ENCODE data around the gene ZNF726. TPM values are rescaled to one million over a fixed set of nuclear protein-coding genes. Genes with fewer than 3 reads are reported as not detected.
"Not testable (repeated sequence)": the region's sequence is repeated elsewhere in the genome, so short reads cannot be mapped to it uniquely, and the experiment has no call there.

The ZNF726 gene
- total and polyA plus RNA-seq, 3 experiments from 2014 or later: 1.6 to 13.1 (median 12.6) TPM

DNA sequence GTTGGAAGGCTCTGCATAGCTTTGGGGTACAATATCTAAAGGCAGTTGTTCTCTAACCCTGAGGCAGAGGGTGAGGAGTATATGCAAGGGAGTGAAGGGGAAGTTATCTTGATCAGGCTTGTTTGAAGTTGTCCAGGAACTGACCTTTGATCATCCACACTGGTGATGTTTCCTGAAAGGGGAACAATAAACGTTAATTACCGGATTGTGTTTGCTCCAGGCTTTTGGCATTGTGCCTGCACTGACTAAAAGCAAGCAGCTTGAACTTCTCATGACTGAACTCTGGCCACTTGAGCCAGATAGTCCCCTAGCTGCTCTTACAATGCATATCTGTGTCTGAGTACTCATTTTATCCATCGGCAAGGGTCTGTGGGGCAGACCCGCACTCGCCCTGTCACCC lies 27.0 kb upstream of the ZNF726 start:
- H3K4me1 Mint-ChIP-seq: no peaks in the 10 kb centered on the region
- H3K9me3 Mint-ChIP-seq: peaks cover 5 to 17% (median 13%) of the 10 kb centered on the region in 5 donors
- no peaks in the 10 kb centered on the region for H3K27me3 Mint-ChIP-seq
- no peak overlapping the region for H3K27ac Mint-ChIP-seq
- H3K4me3 Mint-ChIP-seq: no peak overlapping the region
- no peak overlapping the region for H3K27ac ChIP-seq (ENCODE audit: low read depth, low read length)
- no peaks in the 10 kb centered on the region for H3K36me3 ChIP-seq (ENCODE audit: insufficient read depth, low read length)
- no peaks in the 10 kb centered on the region for H3K27me3 ChIP-seq (ENCODE audit: insufficient read depth, low read length, poor library complexity, severe bottlenecking)
- H3K4me1 ChIP-seq (ENCODE audit: insufficient read depth, low read length): no peaks in the 10 kb centered on the region
- H3K9me3 ChIP-seq (ENCODE audit: low read length): no peaks in the 10 kb centered on the region
- ChIA-PET POLR2A (no interaction called here), CTCF (interaction anchor here (1.2 kb wide), 1 partner anchor 10 kb away, joined by 3 read pairs; no protein-coding TSS in a partner anchor)
- H3K36me3 Mint-ChIP-seq: peaks cover 0 to 11% (median 0%) of the 10 kb centered on the region in 3 donors
- H3K4me3 ChIP-seq (ENCODE audit: low read length): no peak overlapping the region
- DNase-seq: no peak

DNA sequence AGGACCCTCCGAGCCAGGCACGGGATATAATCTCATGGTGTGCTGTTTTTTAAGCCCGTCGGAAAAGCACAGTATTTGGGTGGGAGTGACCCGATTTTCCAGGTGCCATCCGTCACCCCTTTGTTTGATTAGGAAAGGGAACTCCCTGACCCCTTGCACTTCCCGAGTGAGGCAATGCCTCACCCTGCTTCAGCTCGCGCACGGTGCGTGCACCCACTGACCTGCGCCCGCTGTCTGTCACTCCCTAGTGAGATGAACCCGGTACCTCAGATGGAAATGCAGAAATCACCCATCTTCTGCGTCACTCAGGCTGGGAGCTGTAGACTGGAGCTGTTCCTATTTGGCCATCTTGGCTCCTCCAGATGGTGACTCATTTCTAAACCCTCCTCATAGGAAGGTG lies 18.6 kb upstream of the ZNF726 start:
- H3K27me3 Mint-ChIP-seq; H3K9me3 ChIP-seq (ENCODE audit: low read length); DNase-seq; H3K4me1 ChIP-seq (ENCODE audit: insufficient read depth, low read length); H3K27ac ChIP-seq (ENCODE audit: low read depth, low read length); H3K27me3 ChIP-seq (ENCODE audit: insufficient read depth, low read length, poor library complexity, severe bottlenecking); H3K4me3 ChIP-seq (ENCODE audit: low read length); H3K4me3 Mint-ChIP-seq; CTCF ChIA-PET; H3K4me1 Mint-ChIP-seq; H3K27ac Mint-ChIP-seq; H3K36me3 Mint-ChIP-seq; H3K36me3 ChIP-seq (ENCODE audit: insufficient read depth, low read length); POLR2A ChIA-PET: not testable (repeated sequence)
- peaks cover 0 to 10% (median 2%) of the 10 kb centered on the region in 5 donors for H3K9me3 Mint-ChIP-seq

GRCh38 chr19:23896912-23897311 lies 17.8 kb upstream of the ZNF726 start:
- Mint-ChIP-seq H3K36me3 (peaks cover 0 to 3% (median 0%) of the 10 kb centered on the region in 3 donors), H3K9me3 (peaks cover 0 to 7% (median 2%) of the 10 kb centered on the region in 5 donors), H3K27ac (no peak overlapping the region), H3K27me3 (peaks cover 0 to 3% of the 10 kb centered on the region in 2 donors), H3K4me3 (no peak overlapping the region), H3K4me1 (no peaks in the 10 kb centered on the region)
- no peak for DNase-seq
- Histone ChIP-seq H3K4me1 (ENCODE audit: insufficient read depth, low read length) (no peaks in the 10 kb centered on the region), H3K27ac (ENCODE audit: low read depth, low read length) (no peak overlapping the region), H3K27me3 (ENCODE audit: insufficient read depth, low read length, poor library complexity, severe bottlenecking) (no peaks in the 10 kb centered on the region), H3K9me3 (ENCODE audit: low read length) (no peaks in the 10 kb centered on the region), H3K36me3 (ENCODE audit: insufficient read depth, low read length) (no peaks in the 10 kb centered on the region), H3K4me3 (ENCODE audit: low read length) (no peak overlapping the region)
- ChIA-PET POLR2A (no interaction called here), CTCF (interaction anchor here (1.1 kb wide), 1 partner anchor 9 kb away, joined by 3 read pairs; no protein-coding TSS in a partner anchor)

DNA sequence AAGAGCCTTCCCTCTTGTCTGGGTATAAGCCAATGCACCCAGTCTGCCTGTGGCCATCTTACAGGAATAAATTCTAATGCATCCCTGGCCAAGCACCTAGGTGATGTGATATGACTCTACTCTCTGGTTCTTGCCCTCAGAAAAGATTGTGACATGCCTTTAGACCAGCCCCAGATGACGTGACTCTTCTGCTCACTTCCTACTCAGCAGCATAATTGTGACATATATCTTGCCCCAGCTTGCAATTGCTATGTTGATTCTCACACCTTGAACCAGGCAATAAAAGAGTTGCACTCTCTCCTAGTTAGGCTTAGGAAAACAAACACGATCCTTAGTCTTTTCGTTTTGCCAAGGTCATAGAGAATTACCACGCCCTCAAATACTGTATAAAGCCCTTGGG lies 13.3 kb upstream of the ZNF726 start:
- Histone ChIP-seq H3K4me3 (ENCODE audit: low read length) (no peak overlapping the region), H3K27ac (ENCODE audit: low read depth, low read length) (no peak overlapping the region), H3K27me3 (ENCODE audit: insufficient read depth, low read length, poor library complexity, severe bottlenecking) (no peaks in the 10 kb centered on the region), H3K4me1 (ENCODE audit: insufficient read depth, low read length) (no peaks in the 10 kb centered on the region), H3K36me3 (ENCODE audit: insufficient read depth, low read length) (no peaks in the 10 kb centered on the region), H3K9me3 (ENCODE audit: low read length) (no peaks in the 10 kb centered on the region)
- Mint-ChIP-seq H3K27ac (no peak overlapping the region), H3K4me1 (no peaks in the 10 kb centered on the region), H3K36me3 (peaks cover 0 to 9% (median 3%) of the 10 kb centered on the region in 3 donors), H3K4me3 (no peak overlapping the region), H3K27me3 (peaks cover 0 to 3% of the 10 kb centered on the region in 2 donors), H3K9me3 (peaks cover 13 to 28% (median 25%) of the 10 kb centered on the region in 5 donors)
- CTCF ChIA-PET: no interaction called here
- POLR2A ChIA-PET: no interaction called here
- no peak for DNase-seq

GRCh38 chr19:23904406-23904805 lies 10.3 kb upstream of the ZNF726 start:
- H3K4me1 ChIP-seq (ENCODE audit: insufficient read depth, low read length): no peaks in the 10 kb centered on the region
- no peak overlapping the region for H3K27ac ChIP-seq (ENCODE audit: low read depth, low read length)
- no peaks in the 10 kb centered on the region for H3K4me1 Mint-ChIP-seq
- CTCF ChIA-PET: no interaction called here
- POLR2A ChIA-PET: no interaction called here
- H3K27me3 ChIP-seq (ENCODE audit: insufficient read depth, low read length, poor library complexity, severe bottlenecking): no peaks in the 10 kb centered on the region
- H3K4me3 Mint-ChIP-seq: no peak overlapping the region
- peaks cover 0 to 1% of the 10 kb centered on the region in 2 donors for H3K27me3 Mint-ChIP-seq
- H3K9me3 ChIP-seq (ENCODE audit: low read length): no peaks in the 10 kb centered on the region
- no peak for DNase-seq
- H3K36me3 Mint-ChIP-seq: peaks cover 0 to 27% (median 0%) of the 10 kb centered on the region in 3 donors
- H3K9me3 Mint-ChIP-seq: peaks cover 16 to 26% (median 24%) of the 10 kb centered on the region in 5 donors
- no peaks in the 10 kb centered on the region for H3K36me3 ChIP-seq (ENCODE audit: insufficient read depth, low read length)
- no peak overlapping the region for H3K4me3 ChIP-seq (ENCODE audit: low read length)
- H3K27ac Mint-ChIP-seq: no peak overlapping the region

- no peak overlapping the region for H3K27ac ChIP-seq (ENCODE audit: low read depth, low read length)
Observed at GRCh38 chr19:23905771-23906170, 8.9 kb upstream of the ZNF726 start.

DNA sequence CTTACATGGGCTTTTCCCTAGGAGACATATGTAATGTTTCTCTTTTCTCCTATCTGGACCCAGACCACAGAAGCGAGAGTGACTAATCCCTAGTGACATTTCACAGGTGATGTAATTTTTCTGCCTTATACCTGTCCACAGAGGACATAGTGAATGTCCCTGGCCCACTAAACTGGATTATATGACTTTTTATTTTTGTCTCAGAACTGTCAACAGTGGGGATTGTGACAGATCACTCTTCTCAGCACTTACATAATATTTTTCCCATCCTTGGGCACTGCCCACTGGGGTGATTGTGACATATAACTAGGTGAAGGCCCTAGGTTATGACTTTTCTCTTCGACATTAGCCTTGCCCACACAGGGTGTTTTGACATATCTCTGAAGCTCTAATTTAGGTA lies 7.9 kb upstream of the ZNF726 start:
- Histone ChIP-seq H3K4me1 (ENCODE audit: insufficient read depth, low read length) (no peaks in the 10 kb centered on the region), H3K36me3 (ENCODE audit: insufficient read depth, low read length) (no peaks in the 10 kb centered on the region), H3K27me3 (ENCODE audit: insufficient read depth, low read length, poor library complexity, severe bottlenecking) (no peaks in the 10 kb centered on the region), H3K27ac (ENCODE audit: low read depth, low read length) (no peak overlapping the region), H3K9me3 (ENCODE audit: low read length) (no peaks in the 10 kb centered on the region), H3K4me3 (ENCODE audit: low read length) (no peak overlapping the region)
- Mint-ChIP-seq H3K9me3 (peaks cover 16 to 26% (median 24%) of the 10 kb centered on the region in 5 donors), H3K27me3 (no peaks in the 10 kb centered on the region), H3K36me3 (peaks cover 0 to 30% (median 0%) of the 10 kb centered on the region in 3 donors), H3K27ac (no peak overlapping the region), H3K4me1 (no peaks in the 10 kb centered on the region), H3K4me3 (no peak overlapping the region)
- POLR2A ChIA-PET: no interaction called here
- CTCF ChIA-PET: no interaction called here
- no peak for DNase-seq

More at GRCh38 chr19:23905771-23906170, 8.9 kb upstream of the ZNF726 start:
- Mint-ChIP-seq H3K27ac (no peak overlapping the region), H3K4me1 (no peaks in the 10 kb centered on the region), H3K27me3 (no peaks in the 10 kb centered on the region), H3K9me3 (peaks cover 16 to 26% (median 24%) of the 10 kb centered on the region in 5 donors), H3K36me3 (peaks cover 0 to 30% (median 0%) of the 10 kb centered on the region in 3 donors), H3K4me3 (no peak overlapping the region)
- Histone ChIP-seq H3K4me3 (ENCODE audit: low read length) (no peak overlapping the region), H3K4me1 (ENCODE audit: insufficient read depth, low read length) (no peaks in the 10 kb centered on the region), H3K36me3 (ENCODE audit: insufficient read depth, low read length) (no peaks in the 10 kb centered on the region), H3K9me3 (ENCODE audit: low read length) (no peaks in the 10 kb centered on the region), H3K27me3 (ENCODE audit: insufficient read depth, low read length, poor library complexity, severe bottlenecking) (no peaks in the 10 kb centered on the region)
- CTCF ChIA-PET: no interaction called here
- DNase-seq: no peak
- POLR2A ChIA-PET: no interaction called here

- Histone ChIP-seq H3K9me3 (ENCODE audit: low read length) (no peaks in the 10 kb centered on the region), H3K4me1 (ENCODE audit: insufficient read depth, low read length) (no peaks in the 10 kb centered on the region), H3K36me3 (ENCODE audit: insufficient read depth, low read length) (no peaks in the 10 kb centered on the region), H3K4me3 (ENCODE audit: low read length) (no peak overlapping the region), H3K27me3 (ENCODE audit: insufficient read depth, low read length, poor library complexity, severe bottlenecking) (no peaks in the 10 kb centered on the region), H3K27ac (ENCODE audit: low read depth, low read length) (no peak overlapping the region)
- no peak overlapping the region for H3K27ac Mint-ChIP-seq
- no peaks in the 10 kb centered on the region for H3K27me3 Mint-ChIP-seq
- H3K36me3 Mint-ChIP-seq: peaks cover 0 to 30% (median 0%) of the 10 kb centered on the region in 3 donors
- CTCF ChIA-PET: no interaction called here
- H3K9me3 Mint-ChIP-seq: peaks cover 13 to 25% (median 23%) of the 10 kb centered on the region in 5 donors
- no peaks in the 10 kb centered on the region for H3K4me1 Mint-ChIP-seq
- DNase-seq: no peak
- H3K4me3 Mint-ChIP-seq: no peak overlapping the region
- POLR2A ChIA-PET: no interaction called here
Observed at GRCh38 chr19:23908165-23908564, 6.5 kb upstream of the ZNF726 start.

Data from CD8-positive, alpha-beta memory T cell (primary cell).